ENCODE data around the gene CLEC1B.

- TF ChIP-seq SMC3 (IDR thresholded peaks at IDR 0.05; ENCODE audit: low read depth, low read length) (no peak), POLR2A (IDR thresholded peaks at IDR 0.05; ENCODE audit: low read depth, low read length) (no peak), RCOR1 (IDR thresholded peaks at IDR 0.05; ENCODE audit: insufficient replicate concordance, low read length) (no peak)
Observed at GRCh38 chr12:10018386-10018785, 19.5 kb upstream of the CLEC1B start.
